ENCODE results near the gene ZNF445.

- TF ChIP-seq CTCF (IDR thresholded peaks at IDR 0.05) (no peak), POLR2A (IDR thresholded peaks at IDR 0.05) (no peak)
Measured at GRCh38 chr3:44522494-44522933, 45.0 kb upstream of the ZNF445 start.

All from Peyer's patch (tissue), 4 donors.